NCI-H526 treated with DMSO at 0.1 percent for 48 hours (cell line): ENCODE data around the gene REEP2.
"Not testable (repeated sequence)": the region's sequence is repeated elsewhere in the genome, so short reads cannot be mapped to it uniquely, and the experiment has no call there.

Source experiments
- DNase-seq: peaks from one replicate; lab custom pipeline; 2025; lab: John Stamatoyannopoulos, UW

Gene REEP2

DNA sequence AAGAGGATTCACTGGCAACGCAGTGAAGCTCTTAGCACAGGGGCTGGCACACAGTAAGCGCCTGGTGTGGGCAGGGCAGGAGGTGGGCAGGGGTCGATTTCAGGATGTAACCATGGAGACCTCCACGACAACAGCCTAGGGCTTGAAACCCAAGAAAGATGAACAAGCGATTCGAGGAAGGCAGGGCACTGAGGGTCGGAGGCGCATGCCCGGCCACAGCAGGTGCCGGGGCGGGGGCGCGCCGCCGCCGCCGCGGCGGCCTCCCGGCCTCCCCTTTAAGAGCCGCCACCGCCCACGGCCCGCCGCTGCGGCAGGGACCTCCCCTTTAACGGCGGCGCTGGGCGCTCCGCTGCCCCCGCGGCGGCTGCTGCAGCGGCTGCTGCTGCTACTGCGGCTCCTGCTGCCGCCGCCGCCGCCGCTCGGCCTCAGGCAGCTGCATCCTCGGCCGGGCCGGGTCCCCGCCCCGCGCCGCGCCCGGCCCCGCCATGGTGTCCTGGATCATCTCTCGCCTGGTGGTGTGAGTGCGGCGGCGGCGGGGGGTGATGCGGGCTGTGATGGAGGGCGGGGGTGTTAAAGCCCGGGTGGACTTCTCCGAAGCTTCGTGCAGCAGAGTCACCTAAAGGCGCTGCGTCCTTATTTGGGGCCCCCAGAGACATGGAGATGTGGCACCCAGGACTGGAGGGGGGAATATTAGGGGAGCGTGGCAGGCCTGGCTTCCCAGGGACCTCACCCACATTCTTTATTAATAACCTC is at the start of gene REEP2:
REEP2 (plus strand) TSS at position 334 of the 753 bp plus-strand sequence; CDS start at position 486, 152 bp downstream.
- peak; percentile 23 for DNase-seq

- DNase-seq: no peak
Observed at GRCh38 chr5:138389332-138389731, 49.5 kb upstream of the REEP2 start.

- DNase-seq: not testable (repeated sequence)
Observed at GRCh38 chr5:138389911-138390310, 48.9 kb upstream of the REEP2 start.

DNA sequence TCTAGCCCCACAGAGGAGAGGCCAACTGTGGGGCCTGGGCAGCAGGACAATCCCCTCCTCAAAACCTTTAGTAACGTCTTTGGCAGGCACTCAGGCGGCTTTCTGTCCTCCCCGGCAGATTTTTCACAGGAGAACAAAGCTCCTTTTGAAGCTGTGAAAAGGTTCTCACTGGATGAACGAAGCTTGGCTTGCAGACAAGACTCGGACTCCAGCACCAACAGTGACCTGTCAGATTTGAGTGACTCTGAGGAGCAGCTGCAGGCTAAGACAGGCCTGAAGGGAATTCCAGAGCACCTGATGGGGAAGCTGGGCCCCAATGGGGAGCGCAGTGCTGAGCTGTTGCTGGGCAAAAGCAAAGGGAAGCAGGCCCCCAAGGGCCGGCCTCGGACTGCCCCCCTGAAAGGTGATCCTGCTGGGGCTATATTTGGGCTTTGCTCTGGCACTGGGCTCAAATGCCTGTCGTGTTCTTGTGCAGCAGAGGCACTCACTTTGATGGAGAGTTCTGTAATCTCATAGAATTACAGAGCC is 46.9 kb upstream of the REEP2 start:
- DNase-seq: no peak

DNA sequence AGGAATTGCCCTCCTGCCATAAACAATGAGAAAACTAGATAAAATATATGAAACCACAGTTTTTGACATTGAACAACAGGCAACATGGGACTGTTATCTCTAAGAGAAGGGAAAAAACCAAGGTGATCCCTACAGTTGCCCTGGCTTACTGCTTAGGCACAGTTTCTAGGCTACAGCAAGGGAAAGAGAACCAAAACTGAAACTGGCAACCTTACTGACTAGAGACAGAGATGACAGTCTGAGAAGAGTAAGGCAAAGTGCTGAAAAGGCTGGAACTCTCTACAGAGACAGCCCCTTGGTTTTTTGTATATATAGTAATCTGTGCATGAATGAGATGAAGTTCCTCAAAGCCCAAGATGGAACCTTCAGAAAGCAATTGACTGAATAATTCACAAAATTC is 36.2 kb upstream of the REEP2 start:
- DNase-seq: no peak

DNA sequence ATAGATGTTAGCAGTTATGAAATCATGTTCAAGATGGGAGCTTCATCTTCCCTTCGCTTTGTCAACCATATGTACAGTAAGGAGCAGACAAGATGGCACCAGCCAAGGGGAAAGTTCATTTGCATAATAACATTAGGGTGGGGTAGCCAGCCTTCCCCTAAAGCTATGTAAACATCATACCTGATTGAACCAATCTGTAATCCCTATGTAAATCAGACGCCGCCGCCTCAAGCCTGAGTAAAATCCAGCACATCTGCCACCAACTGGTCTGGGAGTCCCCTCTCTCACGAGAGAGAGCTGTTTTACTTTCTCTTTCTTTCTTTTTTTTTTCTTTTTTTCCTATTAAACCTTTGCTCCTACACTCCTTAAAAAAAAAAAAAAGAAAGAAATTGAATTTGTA is 30.8 kb upstream of the REEP2 start:
- peak; percentile 89 for DNase-seq

DNA sequence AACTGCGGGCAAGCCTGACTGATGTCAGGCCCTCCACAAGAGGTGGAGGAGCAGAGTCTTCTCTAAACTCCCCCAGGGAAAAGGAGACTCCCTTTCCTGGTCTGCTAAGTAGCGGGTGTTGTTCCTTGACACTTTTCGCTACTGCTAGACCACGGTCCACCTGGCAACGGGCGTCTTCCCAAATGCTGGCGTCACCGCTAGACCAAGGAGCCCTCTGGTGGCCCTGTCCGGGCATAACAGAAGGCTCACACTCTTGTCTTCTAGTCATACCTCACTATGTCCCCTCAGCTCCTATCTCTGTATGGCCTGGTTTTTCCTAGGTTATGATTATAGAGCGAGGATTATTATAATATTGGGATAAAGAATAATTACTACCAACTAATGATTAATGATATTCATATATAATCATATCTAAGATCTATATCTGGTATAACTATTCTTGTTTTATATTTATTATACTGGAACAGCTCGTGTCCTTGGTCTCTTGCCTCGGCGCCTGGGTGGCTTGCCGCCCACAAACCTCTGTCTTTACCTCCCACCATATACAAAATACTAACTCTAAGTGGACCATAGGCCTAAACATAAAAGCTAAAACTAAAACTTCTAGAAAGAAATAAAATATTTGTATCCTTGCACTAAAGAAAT is 27.7 kb upstream of the REEP2 start:
- DNase-seq: not testable (repeated sequence)

DNA sequence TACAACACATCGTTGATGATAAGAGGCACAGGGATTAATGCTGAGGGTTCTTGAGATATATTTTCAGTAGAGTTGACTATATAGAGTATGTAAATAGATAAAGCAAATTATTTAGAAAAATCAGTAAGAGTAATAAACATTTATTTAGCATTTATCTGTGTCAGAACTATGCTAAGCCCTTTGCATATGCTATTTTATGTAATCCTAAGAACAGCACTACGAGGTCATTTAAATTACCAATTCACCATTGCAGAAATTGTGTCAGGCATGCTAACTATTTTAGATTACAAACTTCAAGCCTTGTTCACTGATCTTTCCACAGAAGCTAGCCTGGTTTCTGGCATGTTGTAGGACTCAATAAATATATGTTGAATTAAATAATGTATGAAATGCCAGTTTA is 20.4 kb upstream of the REEP2 start:
- DNase-seq: no peak

DNA sequence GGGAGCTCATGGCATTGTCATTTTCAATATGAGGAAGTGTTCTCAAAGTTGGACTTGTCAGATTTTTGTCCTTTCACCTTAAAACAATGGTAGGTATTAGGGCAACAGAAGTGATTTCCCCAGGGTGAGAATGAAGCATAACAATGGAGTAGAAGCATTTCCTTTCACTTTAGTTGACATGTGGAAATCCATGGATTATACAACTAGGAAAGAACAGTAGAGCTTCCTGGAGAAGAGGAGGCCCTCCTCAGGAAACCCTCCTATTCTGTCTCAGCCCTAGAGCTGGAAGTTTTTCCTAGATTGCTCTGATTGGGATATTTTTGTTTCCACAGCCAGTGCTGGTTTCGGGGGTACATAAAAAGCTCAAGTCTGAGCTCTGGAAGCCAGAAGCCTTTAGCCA is 13.8 kb upstream of the REEP2 start:
- no peak for DNase-seq

GRCh38 chr5:138435943-138436342 is 2.9 kb upstream of the REEP2 start:
- no peak for DNase-seq

DNA sequence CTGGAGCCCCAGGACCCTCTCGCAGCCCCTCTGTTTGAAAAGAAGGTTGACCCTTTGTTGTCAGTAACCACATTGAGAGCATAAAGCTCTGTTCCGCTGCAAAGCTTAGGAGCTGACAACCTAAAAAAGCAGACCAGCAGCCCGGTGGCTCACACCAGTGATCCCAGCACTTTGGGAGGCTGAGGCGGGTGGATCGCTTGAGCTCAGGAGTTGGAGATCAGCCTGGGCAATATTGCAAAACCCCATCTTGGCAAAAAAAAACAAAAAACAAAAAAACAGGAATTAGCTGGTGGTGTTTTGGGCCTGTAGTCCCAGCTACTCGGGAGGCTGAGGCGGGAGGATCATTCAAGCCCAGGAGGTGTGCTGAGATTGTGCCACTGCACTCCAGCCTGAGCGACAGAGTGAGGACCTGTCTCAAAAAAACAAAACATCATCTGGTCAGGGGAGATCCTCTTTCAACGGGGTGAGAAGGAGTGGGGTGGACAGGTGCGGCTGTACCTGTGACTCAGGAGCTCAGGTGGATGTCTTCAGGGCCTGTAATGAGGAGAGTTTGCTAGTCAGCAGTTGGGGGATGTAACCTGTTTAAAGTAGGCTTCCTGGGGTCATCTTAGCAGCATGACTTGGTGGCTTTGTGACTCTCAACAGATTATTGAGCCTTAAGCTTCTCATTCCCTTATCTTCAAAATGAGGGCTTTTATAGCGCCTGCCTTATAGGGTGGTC is 694 bp upstream of the REEP2 start:
- DNase-seq: no peak

GRCh38 chr5:138439477-138440158 is 761 bp downstream of the REEP2 start:
- DNase-seq: no peak

DNA sequence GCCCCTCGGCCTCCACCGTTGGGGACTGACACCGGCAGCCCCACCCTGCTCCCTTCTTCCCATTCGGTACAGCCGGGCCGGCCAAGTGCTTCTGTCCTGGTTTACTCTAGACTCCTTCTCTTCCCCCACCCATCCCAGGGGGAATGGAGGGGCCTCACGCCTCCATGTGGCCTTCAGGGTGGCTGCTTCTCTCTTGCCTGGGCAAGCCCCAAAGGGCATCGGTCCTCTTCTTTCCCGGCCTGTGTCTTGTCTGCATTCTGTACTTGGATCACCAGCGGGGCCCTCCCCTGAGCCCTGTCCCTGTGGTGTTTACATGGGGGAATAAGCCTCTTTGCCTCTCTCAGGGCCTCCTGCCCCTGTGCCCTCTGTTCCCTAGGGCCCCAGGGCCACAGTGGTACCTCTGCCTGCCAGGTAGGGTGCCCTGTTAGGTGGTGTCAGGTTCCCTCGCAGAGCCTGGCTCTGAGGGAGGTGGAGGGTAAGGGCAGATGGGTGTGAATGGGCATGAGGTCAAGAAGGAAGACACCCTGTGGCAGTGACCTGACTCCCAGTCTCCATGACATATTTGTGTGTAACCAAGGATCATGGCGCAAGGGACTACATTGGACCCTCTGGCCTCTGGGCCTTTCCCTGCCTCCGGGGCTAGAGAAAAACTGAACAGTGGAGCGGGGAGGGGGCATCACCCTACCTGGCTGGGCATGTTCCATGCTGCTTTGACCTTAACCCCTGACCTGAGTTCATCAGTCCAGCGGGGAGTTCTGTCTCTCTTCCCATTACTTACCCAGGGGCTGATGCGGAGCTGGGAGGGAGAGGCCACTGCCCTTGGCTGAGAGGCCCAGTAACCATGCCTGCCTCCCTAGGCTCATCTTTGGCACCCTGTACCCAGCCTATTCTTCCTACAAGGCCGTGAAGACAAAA is 1.6 kb downstream of the REEP2 start:
- DNase-seq: no peak

DNA sequence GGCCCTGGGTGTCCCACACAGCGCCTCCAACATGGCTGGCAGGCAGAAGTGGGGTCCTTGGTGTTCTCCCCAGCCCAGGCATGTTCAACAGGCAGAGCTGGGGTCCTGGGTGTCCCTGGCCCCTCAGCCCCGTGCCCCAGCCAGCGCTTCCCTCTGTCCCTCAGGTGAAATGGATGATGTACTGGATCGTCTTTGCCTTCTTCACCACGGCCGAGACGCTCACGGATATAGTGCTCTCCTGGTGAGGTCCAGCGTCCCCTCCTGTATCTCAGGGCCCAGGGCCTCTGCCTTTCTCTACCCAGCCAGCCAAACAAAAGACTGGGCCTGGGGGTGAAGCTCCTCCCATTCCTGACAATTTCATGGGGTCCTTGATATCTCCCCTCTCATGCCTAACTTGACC is 2.4 kb downstream of the REEP2 start:
- no peak for DNase-seq

- DNase-seq: no peak
Observed at GRCh38 chr5:138444078-138444773, 5.4 kb downstream of the REEP2 start.

DNA sequence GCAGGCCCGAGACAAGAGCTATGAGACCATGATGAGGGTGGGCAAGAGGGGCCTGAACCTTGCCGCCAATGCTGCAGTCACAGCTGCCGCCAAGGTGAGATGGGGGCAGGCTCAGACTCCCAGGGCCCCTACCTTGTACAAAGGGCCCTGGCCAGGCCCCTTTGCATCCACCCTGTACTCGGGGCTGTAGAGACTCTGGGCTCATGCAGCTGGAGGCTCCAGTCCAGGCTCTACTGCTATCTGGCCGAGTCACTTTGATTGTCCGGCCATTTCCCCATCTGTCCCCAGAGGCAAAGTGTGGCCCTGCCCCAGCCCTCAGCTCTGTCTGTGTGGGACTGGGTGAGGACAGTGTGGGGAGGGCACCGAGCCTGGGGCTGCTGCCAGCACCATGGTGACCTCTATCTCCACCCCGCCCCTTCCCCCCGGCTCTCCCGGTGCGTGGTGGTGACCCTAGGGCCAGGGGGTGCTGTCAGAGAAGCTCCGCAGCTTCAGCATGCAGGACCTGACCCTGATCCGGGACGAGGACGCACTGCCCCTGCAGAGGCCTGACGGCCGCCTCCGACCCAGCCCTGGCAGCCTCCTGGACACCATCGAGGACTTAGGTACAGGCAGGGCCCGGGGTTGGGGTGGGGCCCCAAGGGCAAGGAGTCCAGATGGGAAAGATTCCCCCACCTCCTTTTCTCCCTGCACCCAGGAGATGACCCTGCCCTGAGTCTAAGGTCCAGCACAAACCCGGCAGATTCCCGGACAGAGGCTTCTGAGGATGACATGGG is 6.1 kb downstream of the REEP2 start:
- DNase-seq: no peak

- DNase-seq: no peak
Observed at GRCh38 chr5:138445547-138446271, 6.9 kb downstream of the REEP2 start.

DNA sequence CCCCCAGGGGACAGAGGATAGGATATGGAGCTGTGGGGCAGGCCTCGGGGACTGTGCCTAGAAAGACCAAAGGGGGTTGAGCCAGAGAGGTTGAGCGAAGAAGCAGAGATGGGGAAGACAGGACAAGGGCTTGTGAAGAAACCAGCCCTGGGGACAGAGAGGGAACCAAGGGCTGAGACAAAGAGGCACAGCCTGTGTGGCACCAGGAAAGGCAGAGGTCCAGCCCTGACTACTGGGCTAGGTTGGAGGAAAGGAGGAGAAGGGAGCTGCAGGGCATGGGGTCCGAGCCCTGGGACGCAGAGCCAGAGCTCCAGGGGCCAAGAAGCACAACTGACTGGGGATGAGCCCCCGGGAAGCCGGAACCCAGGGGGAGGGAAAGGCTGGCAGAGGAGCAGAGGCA is 9.2 kb downstream of the REEP2 start:
- DNase-seq: no peak
